Testis (tissue), 2 donors: ENCODE results near the gene TESPA1.

Experiments used
- POLR2A ChIP-seq: fragments of 450-650 bp; IDR thresholded peaks from one replicate; pipeline ENCODE4 v1.6.1; 2017; ENCODE audit warnings: antibody characterized with exemption, mild to moderate bottlenecking, moderate library complexity
- TF ChIP-seq, protein P1 (sequence below), 3 experiments: fragments of 450-650 bp in 2 of 3; fragments of 200-600 bp in 1 of 3; sonication (generic) in 1 of 3; IDR thresholded peaks; one replicate each; pipeline ENCODE4 v1.5.1; 2016 to 2019; ENCODE audit warnings: antibody characterized with exemption in 3 of 3, mild to moderate bottlenecking in 2 of 3, moderate library complexity in 1 of 3

DNA sequence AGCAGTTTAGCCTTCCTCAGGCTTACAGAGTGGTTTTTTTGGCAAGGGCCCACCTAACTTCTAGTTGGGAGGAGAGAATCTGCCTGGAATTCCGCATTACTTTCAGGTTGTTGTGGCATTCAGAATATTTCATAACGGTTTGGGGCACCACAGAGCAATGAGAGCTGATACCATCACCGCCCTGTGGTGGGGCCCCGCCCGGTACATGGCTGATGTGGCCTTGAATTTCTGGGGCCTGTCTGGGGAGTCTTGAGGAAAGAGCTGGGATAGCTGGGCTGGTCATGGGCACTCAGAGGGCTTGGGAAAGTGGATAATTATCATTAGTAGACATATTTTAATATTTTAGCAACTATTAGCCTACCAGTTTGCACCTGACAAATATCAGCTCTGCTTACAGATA is 4.2 kb downstream of the TESPA1 start:
- no peak for TF ChIP-seq POLR2A
- TF ChIP-seq, protein P1, sequence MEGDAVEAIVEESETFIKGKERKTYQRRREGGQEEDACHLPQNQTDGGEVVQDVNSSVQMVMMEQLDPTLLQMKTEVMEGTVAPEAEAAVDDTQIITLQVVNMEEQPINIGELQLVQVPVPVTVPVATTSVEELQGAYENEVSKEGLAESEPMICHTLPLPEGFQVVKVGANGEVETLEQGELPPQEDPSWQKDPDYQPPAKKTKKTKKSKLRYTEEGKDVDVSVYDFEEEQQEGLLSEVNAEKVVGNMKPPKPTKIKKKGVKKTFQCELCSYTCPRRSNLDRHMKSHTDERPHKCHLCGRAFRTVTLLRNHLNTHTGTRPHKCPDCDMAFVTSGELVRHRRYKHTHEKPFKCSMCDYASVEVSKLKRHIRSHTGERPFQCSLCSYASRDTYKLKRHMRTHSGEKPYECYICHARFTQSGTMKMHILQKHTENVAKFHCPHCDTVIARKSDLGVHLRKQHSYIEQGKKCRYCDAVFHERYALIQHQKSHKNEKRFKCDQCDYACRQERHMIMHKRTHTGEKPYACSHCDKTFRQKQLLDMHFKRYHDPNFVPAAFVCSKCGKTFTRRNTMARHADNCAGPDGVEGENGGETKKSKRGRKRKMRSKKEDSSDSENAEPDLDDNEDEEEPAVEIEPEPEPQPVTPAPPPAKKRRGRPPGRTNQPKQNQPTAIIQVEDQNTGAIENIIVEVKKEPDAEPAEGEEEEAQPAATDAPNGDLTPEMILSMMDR (IDR thresholded peaks at IDR 0.05), result no peak
